ENCODE measurements around the gene TREH. TPM values are rescaled to one million over a fixed set of nuclear protein-coding genes. Genes with fewer than 3 reads are reported as not detected.

TREH gene
- total and polyA plus RNA-seq, 2 experiments from 2014 or later = 0.06 TPM; not detected in 1

DNA sequence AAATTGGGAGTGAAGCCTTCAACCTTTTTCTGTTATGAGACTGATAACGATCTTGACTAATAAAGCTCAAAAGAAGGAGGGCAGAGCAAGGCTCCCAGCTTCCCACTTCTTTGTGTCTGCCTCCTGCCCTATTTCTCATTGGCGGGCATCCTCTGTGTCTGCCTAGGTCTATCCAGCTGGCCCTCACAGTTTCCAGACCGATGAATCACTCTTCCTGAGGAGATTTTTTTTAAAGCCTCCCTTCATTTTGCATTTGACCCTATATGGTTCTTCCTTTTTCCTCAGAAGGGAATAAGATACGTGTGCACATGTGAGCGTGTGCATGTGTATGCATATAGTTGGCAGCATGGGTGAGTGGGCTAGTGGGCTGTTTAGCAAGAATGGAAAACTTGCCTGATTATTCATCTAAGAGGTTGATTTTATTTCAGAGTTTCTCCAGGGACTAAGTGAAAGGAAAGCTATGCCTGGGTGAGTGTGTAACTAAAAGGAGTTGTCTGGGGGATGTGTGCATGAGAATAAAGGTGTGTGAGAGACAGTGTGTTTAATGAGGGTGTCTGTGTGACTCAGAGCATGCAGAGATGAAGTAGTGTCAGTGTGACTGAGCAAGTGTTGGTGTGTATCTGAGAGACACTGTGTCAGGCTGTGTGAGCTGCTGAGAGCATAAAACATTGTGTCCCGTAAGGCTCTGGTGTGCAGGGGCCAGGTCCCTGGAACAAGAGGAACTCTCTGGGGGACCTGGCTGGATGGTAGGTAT lies 59.8 kb downstream of the TREH start:
- Histone ChIP-seq H3K79me2 (ENCODE audit: insufficient read depth) (peaks cover 58% of the 10 kb centered on the region), H3F3A (ENCODE audit: insufficient read depth) (peaks cover 69% of the 10 kb centered on the region), H3K9me3 (ENCODE audit: low read depth) (no peaks in the 10 kb centered on the region), H3K9me2 (ENCODE audit: insufficient read depth) (no peaks in the 10 kb centered on the region), H3K27me3 (replicated peaks; ENCODE audit: insufficient read depth) (no peaks in the 10 kb centered on the region), H3K4me3 (peak overlapping the region; percentile 47), H3K9ac (peak overlapping the region; percentile 86), H3K36me3 (ENCODE audit: low read depth) (peaks cover 16% of the 10 kb centered on the region), H4K20me1 (ENCODE audit: insufficient read depth) (no peaks in the 10 kb centered on the region), H2AFZ (no peak overlapping the region), H3K4me2 (ENCODE audit: unreplicated experiment) (peak overlapping the region; percentile 97), H3K4me1 (ENCODE audit: insufficient read depth) (peaks cover 62% of the 10 kb centered on the region), H3K27ac (peak overlapping the region; percentile 99)
- in situ Hi-C loops (cut with MboI) = no loop called here
- peak; percentile 99 for DNase-seq
- WGBS, 2 experiments (ENCODE audit: low coverage in 1 of 2, low lambda C conversion rate in 2 of 2, missing lambda C conversion rate in 2 of 2) = 8 to 10% methylated on average over 6 of the region's 6 CpGs
- TF ChIP-seq EZH2 (IDR thresholded peaks at IDR 0.05; ENCODE audit: insufficient read depth, poor library complexity, severe bottlenecking) (no peak), EZH2phosphoT487 (IDR thresholded peaks at IDR 0.05; ENCODE audit: insufficient read depth, low read depth) (no peak)

DNA sequence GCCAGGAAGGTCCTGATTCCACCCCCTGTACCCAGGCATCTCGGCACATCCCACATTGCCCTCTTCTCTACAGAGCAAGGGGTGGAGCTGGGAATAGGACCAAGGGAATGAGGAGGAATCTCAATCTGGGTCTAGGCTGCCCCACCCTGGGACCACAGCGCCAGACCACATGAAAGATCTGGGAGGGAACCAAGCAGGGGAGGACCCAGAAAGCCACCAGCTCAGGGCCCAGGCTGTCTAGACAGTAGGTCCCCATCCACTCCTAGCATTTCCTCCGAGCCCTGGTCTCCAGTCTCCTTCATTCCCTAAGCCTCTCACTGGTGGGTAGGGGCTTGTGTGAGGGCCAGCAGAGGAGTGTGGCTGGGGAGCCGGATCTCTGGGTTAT lies 60.5 kb downstream of the TREH start:
- WGBS, 2 experiments (ENCODE audit: low coverage in 1 of 2, low lambda C conversion rate in 2 of 2, missing lambda C conversion rate in 2 of 2) = 0 to 1% methylated on average over 4 of the region's 4 CpGs
- Histone ChIP-seq H2AFZ (no peak overlapping the region), H3K79me2 (ENCODE audit: insufficient read depth) (peaks cover 58% of the 10 kb centered on the region), H3K36me3 (ENCODE audit: low read depth) (peaks cover 16% of the 10 kb centered on the region), H4K20me1 (ENCODE audit: insufficient read depth) (no peaks in the 10 kb centered on the region), H3K4me3 (peak overlapping the region; percentile 47), H3K27me3 (replicated peaks; ENCODE audit: insufficient read depth) (no peaks in the 10 kb centered on the region), H3K27ac (peak overlapping the region; percentile 99), H3F3A (ENCODE audit: insufficient read depth) (peaks cover 69% of the 10 kb centered on the region), H3K4me1 (ENCODE audit: insufficient read depth) (peaks cover 61% of the 10 kb centered on the region), H3K4me2 (ENCODE audit: unreplicated experiment) (peak overlapping the region; percentile 86), H3K9me2 (ENCODE audit: insufficient read depth) (no peaks in the 10 kb centered on the region), H3K9me3 (ENCODE audit: low read depth) (no peaks in the 10 kb centered on the region), H3K9ac (peak overlapping the region; percentile 86)
- in situ Hi-C loops (cut with MboI) = no loop called here
- TF ChIP-seq EZH2 (IDR thresholded peaks at IDR 0.05; ENCODE audit: insufficient read depth, poor library complexity, severe bottlenecking) (no peak), EZH2phosphoT487 (IDR thresholded peaks at IDR 0.05; ENCODE audit: insufficient read depth, low read depth) (no peak)
- peak; percentile 89 for DNase-seq

DNA sequence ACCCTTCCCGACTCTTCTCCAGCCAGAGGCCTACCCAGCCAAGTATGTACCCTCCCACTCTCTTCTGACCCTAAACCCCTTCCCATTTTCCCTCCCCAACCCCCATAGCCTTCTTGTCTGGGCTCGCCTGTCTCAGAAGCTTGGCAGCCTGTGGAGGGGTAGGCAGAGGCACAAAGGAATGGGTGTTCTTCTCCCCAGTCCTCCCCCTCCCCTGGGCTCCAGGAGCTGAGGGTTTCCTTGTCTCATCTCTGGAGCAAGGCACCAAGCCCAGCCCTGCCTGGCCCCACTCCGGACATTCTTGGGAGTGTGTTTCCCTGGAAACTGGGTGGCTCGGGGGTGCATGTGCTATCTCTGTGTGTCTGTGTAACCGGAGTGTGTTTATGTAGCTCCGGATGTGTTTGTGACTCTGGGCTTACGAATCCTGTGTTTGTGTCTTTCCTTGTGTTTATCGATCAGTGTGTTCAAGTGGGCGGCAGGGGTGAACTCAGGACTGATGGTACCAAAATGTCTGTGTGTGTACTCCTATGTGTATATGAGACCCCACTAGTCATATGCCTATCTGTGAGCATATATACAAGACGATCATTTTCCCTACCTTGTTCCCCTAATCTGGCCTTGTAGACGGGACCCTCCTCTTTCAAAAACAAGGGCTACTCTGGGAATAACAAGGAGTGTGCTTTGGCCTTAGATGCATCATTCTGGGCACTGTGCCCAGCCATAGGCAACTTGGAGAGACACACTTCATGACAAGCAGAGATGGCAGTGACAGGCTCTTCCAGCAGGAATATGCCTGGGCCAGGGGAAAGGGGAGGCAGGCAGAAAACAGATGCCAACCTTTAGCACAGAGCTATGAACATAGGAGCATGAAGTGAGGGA lies 61.1 kb downstream of the TREH start:
- in situ Hi-C loops (cut with MboI) = no loop called here
- TF ChIP-seq EZH2phosphoT487 (IDR thresholded peaks at IDR 0.05; ENCODE audit: insufficient read depth, low read depth) = no peak
- TF ChIP-seq EZH2 (IDR thresholded peaks at IDR 0.05; ENCODE audit: insufficient read depth, poor library complexity, severe bottlenecking) = no peak

DNA sequence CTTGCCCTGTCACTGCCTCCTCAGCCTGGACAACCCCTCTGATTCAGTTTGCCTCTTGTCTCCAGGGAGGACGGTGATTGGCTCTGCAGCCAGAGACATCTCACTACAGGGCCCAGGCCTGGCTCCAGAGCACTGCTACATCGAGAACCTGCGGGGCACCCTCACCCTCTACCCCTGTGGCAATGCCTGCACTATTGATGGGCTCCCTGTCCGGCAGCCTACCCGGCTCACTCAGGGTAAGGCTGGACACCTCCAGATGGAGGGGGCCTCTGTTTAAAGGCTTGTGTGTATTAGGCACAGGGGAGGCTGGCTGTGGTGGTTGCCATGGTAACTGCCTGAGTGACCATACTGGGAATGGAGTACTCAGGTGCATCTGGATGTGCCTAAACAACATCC lies 63.5 kb downstream of the TREH start:
- H3K27me3 ChIP-seq (replicated peaks; ENCODE audit: insufficient read depth) = no peaks in the 10 kb centered on the region
- in situ Hi-C loops (cut with MboI) = no loop called here
- H3K4me3 ChIP-seq = no peak overlapping the region
- H3K9me3 ChIP-seq (ENCODE audit: low read depth) = no peaks in the 10 kb centered on the region
- no peak overlapping the region for H2AFZ ChIP-seq
- no peaks in the 10 kb centered on the region for H4K20me1 ChIP-seq (ENCODE audit: insufficient read depth)
- no peak for DNase-seq
- H3F3A ChIP-seq (ENCODE audit: insufficient read depth) = peaks cover 77% of the 10 kb centered on the region
- H3K4me1 ChIP-seq (ENCODE audit: insufficient read depth) = peaks cover 61% of the 10 kb centered on the region
- WGBS, 2 experiments (ENCODE audit: low coverage in 1 of 2, low lambda C conversion rate in 2 of 2, missing lambda C conversion rate in 2 of 2) = 65 to 68% methylated on average over 5 of the region's 5 CpGs
- peaks cover 61% of the 10 kb centered on the region for H3K79me2 ChIP-seq (ENCODE audit: insufficient read depth)
- no peak for TF ChIP-seq EZH2 (IDR thresholded peaks at IDR 0.05; ENCODE audit: insufficient read depth, poor library complexity, severe bottlenecking)
- TF ChIP-seq EZH2phosphoT487 (IDR thresholded peaks at IDR 0.05; ENCODE audit: insufficient read depth, low read depth) = no peak
- H3K27ac ChIP-seq = peak overlapping the region; percentile 99
- H3K36me3 ChIP-seq (ENCODE audit: low read depth) = peaks cover 16% of the 10 kb centered on the region
- no peaks in the 10 kb centered on the region for H3K9me2 ChIP-seq (ENCODE audit: insufficient read depth)
- 0 out of 2 replicates have a peak overlapping the region, but pooled peaks have one; percentile 4 for H3K9ac ChIP-seq
- no peak overlapping the region for H3K4me2 ChIP-seq (ENCODE audit: unreplicated experiment)

More for the DNA sequence above, 61.1 kb downstream of the TREH start:
- H3K9me2 ChIP-seq (ENCODE audit: insufficient read depth) = no peaks in the 10 kb centered on the region
- H3F3A ChIP-seq (ENCODE audit: insufficient read depth) = peaks cover 69% of the 10 kb centered on the region
- 3 to 4% methylated on average over 11 of the region's 11 CpGs for WGBS, 2 experiments (ENCODE audit: low coverage in 1 of 2, low lambda C conversion rate in 2 of 2, missing lambda C conversion rate in 2 of 2)
- H3K79me2 ChIP-seq (ENCODE audit: insufficient read depth) = peaks cover 58% of the 10 kb centered on the region
- peak overlapping the region; percentile 99 for H3K27ac ChIP-seq
- peak overlapping the region; percentile 47 for H3K4me3 ChIP-seq
- H3K27me3 ChIP-seq (replicated peaks; ENCODE audit: insufficient read depth) = no peaks in the 10 kb centered on the region
- H3K9ac ChIP-seq = peak overlapping the region; percentile 86
- peaks cover 58% of the 10 kb centered on the region for H3K4me1 ChIP-seq (ENCODE audit: insufficient read depth)
- DNase-seq = peak; percentile 87
- no peaks in the 10 kb centered on the region for H4K20me1 ChIP-seq (ENCODE audit: insufficient read depth)
- peak overlapping the region; percentile 86 for H3K4me2 ChIP-seq (ENCODE audit: unreplicated experiment)
- H3K9me3 ChIP-seq (ENCODE audit: low read depth) = no peaks in the 10 kb centered on the region
- H3K36me3 ChIP-seq (ENCODE audit: low read depth) = peaks cover 16% of the 10 kb centered on the region
- H2AFZ ChIP-seq = no peak overlapping the region

Data from GM23248 (cell line).